Prostate gland (tissue), 2 donors: ENCODE measurements around the gene SIGLEC7. TPM values are rescaled to one million over a fixed set of nuclear protein-coding genes. Genes with fewer than 3 reads are reported as not detected.

Experiments
- DNase-seq: peaks from one replicate; pipeline ENCODE4 v3.0.0-alpha.2; 2019; ENCODE audit warnings: low spot score
- H3K27ac ChIP-seq, 2 donors: fragments of 200-600 bp; sonication (generic); 2 replicates each; pipeline ENCODE4 v1.5.1; 2017 to 2019
- H3K27me3 ChIP-seq: fragments of 200-600 bp; sonication (generic); replicated peaks from 2 replicates; pipeline ENCODE4 v1.5.1; 2019; ENCODE audit not compliant: insufficient read depth
- H3K36me3 ChIP-seq, 2 donors: fragments of 200-600 bp; sonication (generic); 1 replicate in 1 of 2; 2 replicates in 1 of 2; pipeline versions ENCODE4 v1.5.1 to v1.8.1; 2017 to 2019
- H3K4me1 ChIP-seq: fragments of 200-600 bp; sonication (generic); replicated peaks from 2 replicates; pipeline ENCODE4 v1.5.1; 2019
- H3K4me3 ChIP-seq, 2 donors: fragments of 200-600 bp; sonication (generic); 2 replicates each; pipeline ENCODE4 v1.5.1; 2017 to 2019
- H3K9me3 ChIP-seq: fragments of 200-600 bp; sonication (generic); 2 replicates; pipeline ENCODE4 v1.5.1; 2017
- POLR2A ChIP-seq: fragments of 450-650 bp; IDR thresholded peaks from one replicate; pipeline ENCODE4 v1.6.1; 2016; ENCODE audit warnings: antibody characterized with exemption, mild to moderate bottlenecking
- POLR2AphosphoS5 ChIP-seq: sonication (generic); formaldehyde crosslinking; IDR thresholded peaks from one replicate; pipeline ENCODE4 v1.6.1; 2017; ENCODE audit warnings: antibody characterized with exemption
- WGBS: methylation state at CpG from one replicate; pipeline ENCODE4 v1.1.5; 2018; 5-methylcytosine and 5-hydroxymethylcytosine counted together
- intact Hi-C: fragments of 100-400 bp; cut with DNase I; formaldehyde crosslinking; loops from one replicate; pipeline ENCODE4 v1.14.2; 2022
- total RNA-seq, 2 donors: library from RNA; depleted of rRNA; stranded (reverse); fragments of >200 nt; gene quantifications; one replicate each; pipeline ENCODE4 v1.1.0, GENCODE V29; 2016
- TF ChIP-seq, protein P1 (sequence below), 4 experiments: fragments of 200-600 bp in 2 of 4; fragments of 450-650 bp in 2 of 4; sonication (generic) in 2 of 4; IDR thresholded peaks; 1 replicate in 3 of 4; 2 replicates in 1 of 4; pipeline ENCODE4 v1.5.1; 2016 to 2019; ENCODE audit warnings: antibody characterized with exemption in 4 of 4, mild to moderate bottlenecking in 2 of 4, moderate library complexity in 2 of 4

SIGLEC7 gene
- total RNA-seq = not detected

DNA sequence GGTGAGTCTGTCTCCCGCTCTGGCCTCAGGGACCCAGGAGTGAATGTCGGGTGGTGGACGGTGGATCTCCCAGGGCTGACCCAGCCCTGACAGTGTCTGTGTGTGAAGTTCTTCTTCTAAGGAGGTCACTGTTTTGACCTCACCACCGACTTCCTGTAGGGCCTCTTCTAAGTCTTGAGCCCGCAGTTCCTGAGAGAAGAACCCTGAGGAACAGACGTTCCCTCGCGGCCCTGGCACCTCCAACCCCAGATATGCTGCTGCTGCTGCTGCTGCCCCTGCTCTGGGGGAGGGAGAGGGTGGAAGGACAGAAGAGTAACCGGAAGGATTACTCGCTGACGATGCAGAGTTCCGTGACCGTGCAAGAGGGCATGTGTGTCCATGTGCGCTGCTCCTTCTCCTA lies at the start of gene SIGLEC7:
Gene SIGLEC7, plus strand, starts transcription at position 183 of the 400 bp plus-strand sequence. Its CDS starts 69 bp downstream, at position 252.
- 78% methylated on average over 14 of the region's 14 CpGs for WGBS
- intact Hi-C loops = no loop called here
- TF ChIP-seq, protein P1, sequence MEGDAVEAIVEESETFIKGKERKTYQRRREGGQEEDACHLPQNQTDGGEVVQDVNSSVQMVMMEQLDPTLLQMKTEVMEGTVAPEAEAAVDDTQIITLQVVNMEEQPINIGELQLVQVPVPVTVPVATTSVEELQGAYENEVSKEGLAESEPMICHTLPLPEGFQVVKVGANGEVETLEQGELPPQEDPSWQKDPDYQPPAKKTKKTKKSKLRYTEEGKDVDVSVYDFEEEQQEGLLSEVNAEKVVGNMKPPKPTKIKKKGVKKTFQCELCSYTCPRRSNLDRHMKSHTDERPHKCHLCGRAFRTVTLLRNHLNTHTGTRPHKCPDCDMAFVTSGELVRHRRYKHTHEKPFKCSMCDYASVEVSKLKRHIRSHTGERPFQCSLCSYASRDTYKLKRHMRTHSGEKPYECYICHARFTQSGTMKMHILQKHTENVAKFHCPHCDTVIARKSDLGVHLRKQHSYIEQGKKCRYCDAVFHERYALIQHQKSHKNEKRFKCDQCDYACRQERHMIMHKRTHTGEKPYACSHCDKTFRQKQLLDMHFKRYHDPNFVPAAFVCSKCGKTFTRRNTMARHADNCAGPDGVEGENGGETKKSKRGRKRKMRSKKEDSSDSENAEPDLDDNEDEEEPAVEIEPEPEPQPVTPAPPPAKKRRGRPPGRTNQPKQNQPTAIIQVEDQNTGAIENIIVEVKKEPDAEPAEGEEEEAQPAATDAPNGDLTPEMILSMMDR (IDR thresholded peaks at IDR 0.05) = no peak
- no peak for TF ChIP-seq POLR2AphosphoS5
- TF ChIP-seq POLR2A = no peak

GRCh38 chr19:51093101-51093500 lies 49.0 kb upstream of the SIGLEC7 start:
- 45% methylated on average over 8 of the region's 8 CpGs for WGBS
- no peak for DNase-seq
- Histone ChIP-seq H3K4me1 (peaks cover 7% of the 10 kb centered on the region), H3K27ac (peak overlapping the region; percentile 62 to 64), H3K27me3 (no peaks in the 10 kb centered on the region), H3K4me3 (no peak overlapping the region), H3K9me3 (no peaks in the 10 kb centered on the region), H3K36me3 (no peaks in the 10 kb centered on the region)
- intact Hi-C loops = no loop called here
- TF ChIP-seq POLR2A (no peak), POLR2AphosphoS5 (no peak)
- TF ChIP-seq, protein P1 (IDR thresholded peaks at IDR 0.05) = no peak

More for the DNA sequence above, at the start of gene SIGLEC7:
- Histone ChIP-seq H3K36me3 (no peaks in the 10 kb centered on the region), H3K27ac (no peak within 1 kb of the TSS), H3K4me3 (no peak within 1 kb of the TSS), H3K27me3 (peaks cover 4% of the 10 kb centered on the region), H3K9me3 (no peaks in the 10 kb centered on the region), H3K4me1 (no peaks in the 10 kb centered on the region)
- no peak for DNase-seq

DNA sequence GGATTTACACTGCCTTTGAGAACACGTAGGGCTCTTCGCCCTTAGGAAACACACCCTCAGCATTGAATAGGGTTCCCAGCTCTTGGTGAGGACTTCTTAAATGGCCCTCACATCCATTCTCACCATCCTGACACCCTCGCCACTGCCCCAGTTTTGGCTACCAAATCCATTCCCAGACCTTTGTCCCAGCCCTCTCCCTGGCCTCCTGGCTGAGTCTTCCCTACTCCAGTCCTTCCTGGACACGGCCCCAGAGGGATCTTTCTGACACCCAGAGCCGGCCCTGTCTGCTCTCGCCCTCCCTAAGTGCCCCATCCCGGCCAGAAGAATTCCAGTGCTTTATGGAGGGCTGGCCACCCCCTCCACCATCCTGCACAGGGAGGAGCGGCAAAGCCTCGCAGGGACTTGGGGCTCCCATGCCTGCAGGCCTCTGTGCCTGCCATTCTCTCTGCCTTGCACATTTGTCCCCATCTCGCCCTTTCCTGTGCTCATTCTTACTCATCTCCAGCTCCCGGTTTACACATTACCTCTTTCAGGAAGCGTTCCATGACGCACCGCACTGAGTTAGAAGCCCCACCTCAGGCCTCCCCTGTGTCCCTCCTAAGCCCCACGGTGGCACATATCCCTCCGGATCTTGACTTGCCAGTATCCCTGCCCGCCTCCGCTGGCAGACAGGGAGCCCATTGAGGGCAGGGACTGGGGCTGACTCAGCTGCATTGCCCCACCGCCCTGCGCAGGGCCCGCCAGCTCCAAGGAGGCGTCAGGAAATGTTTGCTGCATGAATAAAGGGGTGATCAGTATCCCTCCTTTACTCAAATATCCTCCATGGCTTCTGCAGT lies 48.4 kb upstream of the SIGLEC7 start:
- no peak for DNase-seq
- Histone ChIP-seq H3K4me1 (peaks cover 7% of the 10 kb centered on the region), H3K4me3 (no peak overlapping the region), H3K36me3 (no peaks in the 10 kb centered on the region), H3K9me3 (no peaks in the 10 kb centered on the region), H3K27ac (peak overlapping the region; percentile 62 to 64), H3K27me3 (no peaks in the 10 kb centered on the region)
- TF ChIP-seq POLR2A = no peak
- TF ChIP-seq, protein P1 (IDR thresholded peaks at IDR 0.05) = no peak
- TF ChIP-seq POLR2AphosphoS5 = no peak
- intact Hi-C loops = no loop called here
- WGBS = 65% methylated on average over 22 of the region's 22 CpGs

DNA sequence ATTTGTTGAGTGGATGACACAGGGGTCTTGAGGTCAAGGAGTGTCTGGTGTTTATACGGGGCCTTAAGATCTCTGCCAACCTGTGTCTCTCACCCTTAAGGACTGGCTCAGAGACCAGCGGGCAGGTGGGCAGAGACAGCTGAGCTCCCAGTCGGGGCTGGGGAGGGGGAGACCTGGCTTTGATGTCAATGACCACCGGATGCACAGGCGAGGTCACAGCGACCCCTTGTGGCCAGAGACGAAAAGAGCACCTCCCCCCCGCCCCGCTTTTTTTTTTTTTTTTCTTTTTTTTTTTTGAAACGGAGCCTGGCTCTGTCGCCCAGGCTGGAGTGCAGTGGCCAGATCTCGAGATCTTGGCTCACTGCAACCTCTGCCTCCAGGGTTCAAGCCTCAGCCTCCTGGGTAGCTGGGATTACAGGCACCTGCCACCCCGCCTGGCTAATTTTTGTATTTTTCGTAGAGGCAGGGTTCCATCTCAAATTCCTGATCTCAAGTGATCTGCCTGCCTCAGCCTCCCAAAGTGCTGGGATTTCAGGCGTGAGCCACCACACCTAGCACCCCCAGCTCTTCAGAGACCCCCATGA lies 47.3 kb upstream of the SIGLEC7 start:
- intact Hi-C loops = no loop called here
- no peak for DNase-seq
- H3K27ac ChIP-seq = no peak overlapping the region
- H3K9me3 ChIP-seq = no peaks in the 10 kb centered on the region
- H3K36me3 ChIP-seq = no peaks in the 10 kb centered on the region
- no peaks in the 10 kb centered on the region for H3K27me3 ChIP-seq
- no peak for TF ChIP-seq POLR2AphosphoS5
- TF ChIP-seq, protein P1 (IDR thresholded peaks at IDR 0.05) = peak; percentile 63 to 85 (median 80)
- H3K4me3 ChIP-seq = no peak overlapping the region
- 24% methylated on average over 15 of the region's 15 CpGs for WGBS
- peaks cover 7% of the 10 kb centered on the region for H3K4me1 ChIP-seq
